Upper lobe of left lung (tissue), 6 donors: ENCODE measurements around the gene ABR. TPM values are rescaled to one million over a fixed set of nuclear protein-coding genes. Genes with fewer than 3 reads are reported as not detected.
"Not testable (repeated sequence)": the region's sequence is repeated elsewhere in the genome, so short reads cannot be mapped to it uniquely, and the experiment has no call there.

ENCODE experiments used
- ATAC-seq, 2 donors: fragments of 200-7000 bp; cut with Tn5 transposase; one replicate each; pipeline ENCODE4 v1.9.1; 2022; ENCODE audit warnings: mild to moderate bottlenecking in 2 of 2, moderate library complexity in 2 of 2; ENCODE audit not compliant: low FRiP score in 2 of 2
- DNase-seq, 2 donors: peaks; one replicate each; pipeline ENCODE4 v3.0.0-alpha.2; 2019 to 2020
- H3K27ac ChIP-seq, 4 donors: fragments of 200-600 bp; sonication (generic); one replicate each; pipeline ENCODE4 v1.5.1; 2016 to 2019
- H3K27me3 ChIP-seq, 4 donors: fragments of 200-600 bp; sonication (generic); one replicate each; pipeline ENCODE4 v1.5.1; 2017 to 2019
- H3K36me3 ChIP-seq, 4 donors: fragments of 200-600 bp; sonication (generic); one replicate each; pipeline ENCODE4 v1.5.1; 2016 to 2019
- H3K4me1 ChIP-seq, 4 donors: fragments of 200-600 bp; sonication (generic); one replicate each; pipeline ENCODE4 v1.5.1; 2018 to 2019
- H3K4me3 ChIP-seq, 4 donors: fragments of 200-600 bp; sonication (generic); one replicate each; pipeline ENCODE4 v1.5.1; 2017 to 2019; ENCODE audit warnings: mild to moderate bottlenecking in 2 of 4, moderate library complexity in 1 of 4
- H3K9me3 ChIP-seq, 4 donors: fragments of 200-600 bp; sonication (generic); one replicate each; pipeline ENCODE4 v1.5.1; 2018 to 2019
- EP300 ChIP-seq, 4 donors: sonication (generic); formaldehyde crosslinking; IDR thresholded peaks; one replicate each; pipeline ENCODE4 v1.5.1; 2017; ENCODE audit warnings: antibody characterized with exemption in 4 of 4, control low read depth in 2 of 4
- POLR2A ChIP-seq, 4 donors: fragments of 450-650 bp; IDR thresholded peaks; one replicate each; pipeline ENCODE4 v1.5.1; 2016 to 2017; ENCODE audit warnings: antibody characterized with exemption in 4 of 4, mild to moderate bottlenecking in 2 of 4
- POLR2AphosphoS5 ChIP-seq, 2 donors: sonication (generic); formaldehyde crosslinking; IDR thresholded peaks; one replicate each; pipeline ENCODE4 v1.5.1; 2017; ENCODE audit warnings: antibody characterized with exemption in 2 of 2
- WGBS, 2 donors: methylation state at CpG; one replicate each; pipeline ENCODE4 v1.1.5; 2017 to 2018; 5-methylcytosine and 5-hydroxymethylcytosine counted together
- total RNA-seq, 6 donors: library from RNA; depleted of rRNA in 4 of 6; stranded (reverse); fragments of >200 nt in 4 of 6; gene quantifications; one replicate each; pipeline versions ENCODE4 v1.1.0 to v1.2.1, GENCODE V29; 2016 to 2021
- TF ChIP-seq, protein P1 (sequence below), 6 experiments: fragments of 450-650 bp in 4 of 6; fragments of 200-600 bp in 2 of 6; sonication (generic) in 2 of 6; IDR thresholded peaks; one replicate each; pipeline ENCODE4 v1.5.1; 2016 to 2019; ENCODE audit warnings: antibody characterized with exemption in 6 of 6
- donor health status: DM: no; HTN: no; CAD: no; lungs with moderate emphysema.
- donor health status: DM: no; HTN: yes; CAD: no; lungs with severe emphysema.

ABR gene
- total RNA-seq, 6 donors from 2014 or later: 117 to 645 (median 206) TPM

DNA sequence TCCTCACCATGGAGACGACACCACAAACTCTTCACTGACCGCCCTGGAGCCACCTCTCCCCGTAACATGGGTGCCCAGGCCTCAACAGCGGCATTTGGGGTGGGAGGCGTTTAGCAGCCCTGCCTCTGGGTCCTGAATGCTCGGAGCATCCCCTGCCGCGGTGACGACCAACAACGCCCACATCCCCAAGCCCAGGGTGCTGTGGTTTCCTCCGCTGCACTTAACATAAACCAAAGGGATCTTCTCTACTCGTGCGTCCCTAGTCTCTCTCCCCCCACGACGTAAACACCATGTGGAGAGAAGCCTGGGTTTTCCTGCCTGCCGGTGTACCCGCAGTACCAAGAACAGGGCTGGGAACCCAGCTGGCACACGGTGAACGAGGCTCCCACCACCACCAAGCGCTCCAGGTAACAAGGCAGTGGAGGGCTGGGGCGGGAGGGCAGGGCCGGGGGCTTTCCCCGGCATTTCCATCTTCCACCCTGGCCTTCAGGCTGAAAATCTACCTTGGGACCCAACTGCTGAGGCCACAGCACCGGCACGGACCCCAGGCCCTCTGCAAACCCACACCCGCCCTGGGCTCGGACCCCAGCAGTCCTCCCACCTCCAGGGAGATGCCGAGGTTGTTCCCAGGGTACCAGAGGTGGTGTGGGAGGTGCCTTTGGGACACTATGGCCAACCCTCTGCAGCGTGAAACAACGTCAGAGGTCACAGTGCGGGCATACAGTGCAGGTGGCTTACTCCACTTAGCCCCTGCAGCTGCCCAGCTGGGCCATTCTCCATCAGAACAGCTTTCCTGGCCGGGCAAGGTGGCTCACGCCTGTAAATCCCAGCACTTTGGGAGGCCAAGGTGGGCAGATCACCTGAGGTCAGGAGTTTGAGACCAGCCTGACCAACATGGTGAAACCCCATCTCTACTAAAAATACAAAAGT, 128.5 kb downstream of the ABR start:
- peaks cover 9 to 20% (median 12%) of the 10 kb centered on the region in 4 donors for H3K4me1 ChIP-seq
- no peaks in the 10 kb centered on the region for H3K27me3 ChIP-seq
- no peak overlapping the region for H3K27ac ChIP-seq
- DNase-seq (no peak), ATAC-seq (no peak)
- TF ChIP-seq EP300 (IDR thresholded peaks at IDR 0.05) (no peak), POLR2AphosphoS5 (IDR thresholded peaks at IDR 0.05) (no peak), POLR2A (IDR thresholded peaks at IDR 0.05) (no peak)
- TF ChIP-seq, protein P1, sequence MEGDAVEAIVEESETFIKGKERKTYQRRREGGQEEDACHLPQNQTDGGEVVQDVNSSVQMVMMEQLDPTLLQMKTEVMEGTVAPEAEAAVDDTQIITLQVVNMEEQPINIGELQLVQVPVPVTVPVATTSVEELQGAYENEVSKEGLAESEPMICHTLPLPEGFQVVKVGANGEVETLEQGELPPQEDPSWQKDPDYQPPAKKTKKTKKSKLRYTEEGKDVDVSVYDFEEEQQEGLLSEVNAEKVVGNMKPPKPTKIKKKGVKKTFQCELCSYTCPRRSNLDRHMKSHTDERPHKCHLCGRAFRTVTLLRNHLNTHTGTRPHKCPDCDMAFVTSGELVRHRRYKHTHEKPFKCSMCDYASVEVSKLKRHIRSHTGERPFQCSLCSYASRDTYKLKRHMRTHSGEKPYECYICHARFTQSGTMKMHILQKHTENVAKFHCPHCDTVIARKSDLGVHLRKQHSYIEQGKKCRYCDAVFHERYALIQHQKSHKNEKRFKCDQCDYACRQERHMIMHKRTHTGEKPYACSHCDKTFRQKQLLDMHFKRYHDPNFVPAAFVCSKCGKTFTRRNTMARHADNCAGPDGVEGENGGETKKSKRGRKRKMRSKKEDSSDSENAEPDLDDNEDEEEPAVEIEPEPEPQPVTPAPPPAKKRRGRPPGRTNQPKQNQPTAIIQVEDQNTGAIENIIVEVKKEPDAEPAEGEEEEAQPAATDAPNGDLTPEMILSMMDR (IDR thresholded peaks at IDR 0.05): no peak
- H3K9me3 ChIP-seq: no peaks in the 10 kb centered on the region
- H3K36me3 ChIP-seq: peaks cover 6 to 72% (median 56%) of the 10 kb centered on the region in 4 donors
- 87 to 89% methylated on average over 21 to 31 of the region's 33 CpGs for WGBS, 2 donors
- no peak overlapping the region for H3K4me3 ChIP-seq

DNA sequence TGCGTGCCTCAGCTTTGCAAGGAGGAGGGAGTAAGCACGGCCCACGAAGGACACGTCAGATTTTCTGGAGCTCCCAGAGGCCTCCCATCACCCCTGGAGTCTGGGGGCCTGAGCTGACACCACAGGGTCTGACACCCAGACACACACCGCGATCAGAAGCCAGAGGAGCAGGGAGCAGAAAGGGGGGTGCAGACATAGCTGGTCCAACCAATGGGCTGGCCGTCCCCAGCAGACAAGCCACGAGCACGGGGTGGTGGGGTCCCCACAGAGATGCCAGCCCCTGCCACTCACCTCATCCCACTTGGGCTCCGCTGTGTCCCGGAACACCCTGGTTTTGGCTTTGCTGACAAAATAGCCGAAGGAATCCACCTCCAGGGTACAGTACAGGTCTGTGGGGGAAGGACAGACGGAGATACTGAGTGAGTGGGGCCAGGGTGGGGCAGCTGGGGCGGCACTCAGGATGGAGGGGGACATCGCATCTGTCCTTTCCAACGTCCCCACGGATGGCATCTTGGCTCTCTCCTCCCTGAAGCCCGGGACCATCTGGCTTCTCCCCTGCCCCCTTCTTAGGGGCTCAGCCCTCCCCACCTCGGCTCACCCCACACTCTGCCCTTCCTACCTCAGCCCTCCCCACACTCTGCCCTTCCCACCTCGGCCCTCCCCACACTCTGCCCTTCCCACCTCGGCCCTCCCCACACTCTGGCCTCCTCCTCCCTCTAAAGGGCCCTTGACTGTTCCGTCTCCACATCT, 129.4 kb downstream of the ABR start:
- no peak for DNase-seq
- H3K4me1 ChIP-seq: peaks cover 9 to 14% (median 12%) of the 10 kb centered on the region in 4 donors
- no peak for TF ChIP-seq POLR2A (IDR thresholded peaks at IDR 0.05)
- no peak for TF ChIP-seq POLR2AphosphoS5 (IDR thresholded peaks at IDR 0.05)
- no peak for TF ChIP-seq EP300 (IDR thresholded peaks at IDR 0.05)
- TF ChIP-seq, protein P1 (IDR thresholded peaks at IDR 0.05): no peak
- H3K27me3 ChIP-seq: no peaks in the 10 kb centered on the region
- 82 to 87% methylated on average over 19 to 21 of the region's 22 CpGs for WGBS, 2 donors
- H3K36me3 ChIP-seq: peaks cover 6 to 66% (median 52%) of the 10 kb centered on the region in 4 donors
- peak in 1 of 2 donors; percentile 50 for ATAC-seq
- H3K27ac ChIP-seq: no peak overlapping the region
- H3K9me3 ChIP-seq: no peaks in the 10 kb centered on the region
- H3K4me3 ChIP-seq: no peak overlapping the region

DNA sequence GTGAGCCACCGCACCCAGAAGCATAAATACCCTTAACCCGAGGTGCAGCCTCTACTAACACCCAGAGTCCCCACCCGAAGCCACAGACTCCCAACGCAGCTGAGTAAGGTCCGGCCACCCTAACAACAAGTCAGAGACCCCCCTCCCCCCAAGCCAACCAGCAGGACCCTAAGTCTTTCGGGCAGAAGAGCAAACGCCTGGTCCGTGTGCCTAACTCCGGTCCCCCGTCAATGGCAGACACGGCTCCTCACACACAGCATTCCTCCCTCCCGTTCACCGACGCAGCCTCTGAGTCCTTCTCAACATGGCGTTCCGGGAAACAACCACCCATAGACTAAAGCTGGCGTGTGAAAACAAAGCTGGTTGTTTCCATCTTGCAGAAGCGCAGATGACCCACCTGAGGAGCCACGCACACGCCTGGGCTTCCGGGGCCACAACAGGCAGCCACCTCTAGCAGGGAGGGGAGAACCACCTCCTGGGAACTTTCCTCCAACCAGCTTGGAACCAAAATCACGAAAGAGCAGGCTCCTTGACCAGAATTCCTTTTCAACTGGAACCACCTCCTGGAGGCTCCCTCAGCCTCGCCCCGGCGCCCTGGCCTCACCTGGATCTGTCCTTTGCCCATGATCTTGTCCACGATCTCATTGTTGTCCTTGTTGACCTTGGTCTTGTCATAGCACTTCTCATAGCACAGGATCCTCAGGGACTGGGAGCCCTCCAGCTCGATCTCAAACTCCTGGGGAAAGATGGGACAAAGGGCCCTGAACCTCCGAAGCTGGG, 130.1 kb downstream of the ABR start:
- TF ChIP-seq POLR2A (IDR thresholded peaks at IDR 0.05): no peak
- TF ChIP-seq, protein P1 (IDR thresholded peaks at IDR 0.05): no peak
- no peak for TF ChIP-seq POLR2AphosphoS5 (IDR thresholded peaks at IDR 0.05)
- no peak for TF ChIP-seq EP300 (IDR thresholded peaks at IDR 0.05)
- no peaks in the 10 kb centered on the region for H3K9me3 ChIP-seq
- H3K27ac ChIP-seq: no peak overlapping the region
- no peak overlapping the region for H3K4me3 ChIP-seq
- H3K36me3 ChIP-seq: peaks cover 6 to 58% (median 45%) of the 10 kb centered on the region in 4 donors
- ATAC-seq: no peak
- WGBS, 2 donors: 91 to 94% methylated on average over 25 to 28 of the region's 28 CpGs
- DNase-seq: peak in 1 of 2 donors; percentile 71
- H3K27me3 ChIP-seq: no peaks in the 10 kb centered on the region
- peaks cover 9 to 17% (median 16%) of the 10 kb centered on the region in 4 donors for H3K4me1 ChIP-seq

DNA sequence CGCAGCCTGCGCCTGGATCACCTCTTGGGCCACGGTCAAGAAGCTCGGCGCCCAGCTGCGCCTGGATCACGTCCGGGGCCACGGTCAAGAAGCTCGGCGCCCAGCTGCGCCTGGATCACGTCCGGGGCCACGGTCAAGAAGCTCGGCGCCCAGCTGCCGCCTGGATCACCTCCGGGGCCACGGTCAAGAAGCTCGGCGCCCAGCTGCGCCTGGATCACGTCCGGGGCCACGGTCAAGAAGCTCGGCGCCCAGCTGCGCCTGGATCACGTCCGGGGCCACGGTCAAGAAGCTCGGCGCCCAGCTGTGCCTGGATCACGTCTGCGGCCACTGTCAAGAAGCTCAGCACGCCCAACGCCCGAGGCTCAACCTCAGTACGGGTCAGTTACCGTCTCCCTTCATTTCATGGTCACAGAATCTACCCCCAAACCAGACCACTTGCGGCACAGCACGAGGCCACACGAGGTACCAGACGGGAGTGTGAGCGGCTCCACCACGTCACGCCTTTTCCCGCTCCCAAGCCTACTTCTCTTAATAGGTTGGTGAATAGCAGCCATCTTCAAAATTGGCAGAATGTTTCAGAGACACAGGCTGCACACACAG, 131.2 kb downstream of the ABR start:
- not testable (repeated sequence) for H3K4me3 ChIP-seq, ATAC-seq, H3K9me3 ChIP-seq, H3K27me3 ChIP-seq
- H3K4me1 ChIP-seq: peaks cover 9 to 27% (median 26%) of the 10 kb centered on the region in 4 donors
- H3K27ac ChIP-seq: peak overlapping the region in 3 of 4 donors; percentile 71 to 77 (median 74)
- H3K36me3 ChIP-seq: peaks cover 2 to 50% (median 39%) of the 10 kb centered on the region in 4 donors
- DNase-seq: peak in 1 of 2 donors; percentile 64
- 96 to 97% methylated on average over 22 to 46 of the region's 49 CpGs for WGBS, 2 donors
